Chondrocyte (in vitro differentiated cells): ENCODE results near the gene PNMA6A. TPM values are rescaled to one million over a fixed set of nuclear protein-coding genes. Genes with fewer than 3 reads are reported as not detected.

ENCODE experiments used
- DNase-seq: peaks from one replicate; pipeline ENCODE4 v3.0.0; 2021; ENCODE audit warnings: mixed read lengths, low spot score
- H3K27ac Mint-ChIP-seq: one replicate; pipeline ENCODE4 v1.8.0; 2021; ENCODE audit warnings: mild to moderate bottlenecking, moderate library complexity, mixed read lengths; ENCODE audit not compliant: unreplicated experiment
- H3K27me3 Mint-ChIP-seq: 2 replicates; pipeline ENCODE4 v1.8.0; 2021; ENCODE audit warnings: low read depth, mixed read lengths
- H3K36me3 Mint-ChIP-seq: 2 replicates; pipeline ENCODE4 v1.8.0; 2021; ENCODE audit warnings: low read depth, mixed read lengths
- H3K4me1 Mint-ChIP-seq: 2 replicates; pipeline ENCODE4 v1.8.0; 2021; ENCODE audit warnings: low read depth, mild to moderate bottlenecking, mixed read lengths
- H3K4me3 Mint-ChIP-seq: one replicate; pipeline ENCODE4 v1.8.0; 2021; ENCODE audit warnings: mild to moderate bottlenecking, moderate library complexity, mixed read lengths; ENCODE audit not compliant: unreplicated experiment
- H3K9me3 Mint-ChIP-seq: 2 replicates; pipeline ENCODE4 v1.8.0; 2021; ENCODE audit warnings: low read depth, mixed read lengths
- total RNA-seq: library from RNA; stranded (reverse); gene quantifications from 3 replicates; pipeline ENCODE4 v1.2.1, GENCODE V29; 2021
- TF ChIP-seq, protein P1 (sequence below): fragments of 200-600 bp; sonication (generic); IDR thresholded peaks from 2 replicates; pipeline ENCODE4 v1.5.0; 2021; ENCODE audit warnings: antibody characterized with exemption, mild to moderate bottlenecking, moderate library complexity

The PNMA6A gene
- total RNA-seq, 1 donor from 2014 or later = 4.7 TPM

DNA sequence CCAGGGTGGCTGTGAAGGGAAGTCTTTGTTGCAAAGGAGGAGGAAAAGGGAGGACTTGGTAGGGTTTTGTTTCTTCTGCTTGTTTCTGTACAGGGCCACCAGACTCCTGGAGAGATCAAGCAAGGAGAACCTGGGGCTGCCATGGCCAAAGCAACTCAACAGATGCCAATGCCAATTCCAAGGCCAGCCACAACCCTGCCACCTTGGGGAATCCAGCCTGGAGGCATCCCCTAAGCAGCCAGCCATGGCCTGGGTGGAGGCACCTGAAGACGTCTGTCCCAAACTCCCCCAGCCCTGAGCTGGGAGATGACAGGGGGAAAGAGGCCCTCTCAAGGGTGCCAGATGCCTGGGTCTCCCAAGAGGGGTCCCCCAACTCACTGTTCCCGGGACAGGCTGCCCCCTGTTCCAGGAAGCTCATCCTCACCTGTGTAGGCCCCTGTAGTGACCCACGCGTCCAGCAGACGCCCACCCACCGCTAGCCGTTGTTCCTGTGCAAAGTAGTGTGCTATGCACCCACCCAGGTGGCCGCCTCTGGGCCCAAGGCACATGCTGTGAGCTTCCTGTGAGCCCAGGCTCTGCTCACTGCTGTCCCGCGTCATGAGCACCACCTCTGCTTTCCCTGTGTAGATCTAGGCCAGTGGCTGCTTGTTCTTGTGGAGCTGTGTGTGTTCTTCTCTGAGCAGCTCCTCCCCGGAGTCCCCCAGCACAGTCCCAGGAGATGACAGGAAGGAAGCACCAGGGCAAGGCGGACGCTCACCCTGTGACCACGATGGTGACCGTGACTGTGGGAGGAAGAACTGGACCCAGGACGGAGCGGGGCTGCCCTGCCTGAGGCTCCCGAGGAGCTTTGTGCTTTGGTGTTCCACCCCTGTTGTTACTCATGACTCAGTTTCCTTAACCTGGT lies 12.8 kb upstream of the PNMA6A start:
- H3K27ac Mint-ChIP-seq = no peak overlapping the region
- DNase-seq = no peak
- TF ChIP-seq, protein P1, sequence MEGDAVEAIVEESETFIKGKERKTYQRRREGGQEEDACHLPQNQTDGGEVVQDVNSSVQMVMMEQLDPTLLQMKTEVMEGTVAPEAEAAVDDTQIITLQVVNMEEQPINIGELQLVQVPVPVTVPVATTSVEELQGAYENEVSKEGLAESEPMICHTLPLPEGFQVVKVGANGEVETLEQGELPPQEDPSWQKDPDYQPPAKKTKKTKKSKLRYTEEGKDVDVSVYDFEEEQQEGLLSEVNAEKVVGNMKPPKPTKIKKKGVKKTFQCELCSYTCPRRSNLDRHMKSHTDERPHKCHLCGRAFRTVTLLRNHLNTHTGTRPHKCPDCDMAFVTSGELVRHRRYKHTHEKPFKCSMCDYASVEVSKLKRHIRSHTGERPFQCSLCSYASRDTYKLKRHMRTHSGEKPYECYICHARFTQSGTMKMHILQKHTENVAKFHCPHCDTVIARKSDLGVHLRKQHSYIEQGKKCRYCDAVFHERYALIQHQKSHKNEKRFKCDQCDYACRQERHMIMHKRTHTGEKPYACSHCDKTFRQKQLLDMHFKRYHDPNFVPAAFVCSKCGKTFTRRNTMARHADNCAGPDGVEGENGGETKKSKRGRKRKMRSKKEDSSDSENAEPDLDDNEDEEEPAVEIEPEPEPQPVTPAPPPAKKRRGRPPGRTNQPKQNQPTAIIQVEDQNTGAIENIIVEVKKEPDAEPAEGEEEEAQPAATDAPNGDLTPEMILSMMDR = no peak
- H3K4me3 Mint-ChIP-seq = no peak overlapping the region
- peaks cover 6% of the 10 kb centered on the region for H3K4me1 Mint-ChIP-seq
- peaks cover 3% of the 10 kb centered on the region for H3K9me3 Mint-ChIP-seq
- H3K27me3 Mint-ChIP-seq = no peaks in the 10 kb centered on the region
- no peaks in the 10 kb centered on the region for H3K36me3 Mint-ChIP-seq

DNA sequence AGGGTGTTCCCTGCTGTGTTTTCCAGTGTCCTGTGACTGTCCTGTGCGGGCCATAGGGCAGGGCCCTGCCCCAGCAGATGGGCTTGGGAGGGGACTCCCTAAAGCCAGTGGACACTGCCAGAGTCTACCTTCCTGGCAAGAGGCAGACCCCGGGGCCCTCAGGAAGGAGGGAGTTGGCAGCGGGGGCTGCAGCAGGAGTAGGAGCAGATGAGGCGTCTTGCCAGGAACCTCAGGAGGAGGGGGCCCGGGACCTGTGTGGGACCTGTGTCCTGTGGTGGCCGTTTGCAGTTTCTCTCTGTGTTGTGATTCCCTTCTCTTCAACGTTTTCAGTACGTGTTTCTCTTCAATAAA lies 12.2 kb upstream of the PNMA6A start:
- Mint-ChIP-seq H3K9me3 (peaks cover 3% of the 10 kb centered on the region), H3K27me3 (no peaks in the 10 kb centered on the region), H3K4me1 (peaks cover 4% of the 10 kb centered on the region), H3K36me3 (no peaks in the 10 kb centered on the region), H3K27ac (no peak overlapping the region), H3K4me3 (no peak overlapping the region)
- TF ChIP-seq, protein P1 = no peak
- DNase-seq = peak; percentile 96

DNA sequence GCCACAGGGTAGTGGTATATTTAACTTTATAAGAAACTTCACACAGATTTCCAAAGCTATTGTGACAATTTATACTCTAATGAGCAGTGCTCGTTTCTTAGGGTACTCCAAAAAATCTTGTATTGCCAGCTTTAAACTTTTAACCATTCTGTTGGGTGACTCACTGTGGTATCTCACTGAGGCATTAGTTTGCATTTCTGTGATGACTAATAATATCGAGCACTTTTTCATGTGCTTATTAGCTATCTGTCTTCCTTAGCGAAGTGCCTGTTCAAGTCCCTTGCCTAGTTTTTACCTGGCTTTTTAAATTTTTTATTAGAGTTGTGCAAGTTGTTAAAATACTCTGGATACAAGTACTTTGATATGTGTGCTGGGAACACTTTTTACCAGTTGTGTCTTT lies 10.5 kb upstream of the PNMA6A start:
- H3K27ac Mint-ChIP-seq = no peak overlapping the region
- peaks cover 3% of the 10 kb centered on the region for H3K9me3 Mint-ChIP-seq
- TF ChIP-seq, protein P1 = no peak
- DNase-seq = no peak
- H3K4me3 Mint-ChIP-seq = no peak overlapping the region
- no peaks in the 10 kb centered on the region for H3K36me3 Mint-ChIP-seq
- no peaks in the 10 kb centered on the region for H3K27me3 Mint-ChIP-seq
- peaks cover 4% of the 10 kb centered on the region for H3K4me1 Mint-ChIP-seq

DNA sequence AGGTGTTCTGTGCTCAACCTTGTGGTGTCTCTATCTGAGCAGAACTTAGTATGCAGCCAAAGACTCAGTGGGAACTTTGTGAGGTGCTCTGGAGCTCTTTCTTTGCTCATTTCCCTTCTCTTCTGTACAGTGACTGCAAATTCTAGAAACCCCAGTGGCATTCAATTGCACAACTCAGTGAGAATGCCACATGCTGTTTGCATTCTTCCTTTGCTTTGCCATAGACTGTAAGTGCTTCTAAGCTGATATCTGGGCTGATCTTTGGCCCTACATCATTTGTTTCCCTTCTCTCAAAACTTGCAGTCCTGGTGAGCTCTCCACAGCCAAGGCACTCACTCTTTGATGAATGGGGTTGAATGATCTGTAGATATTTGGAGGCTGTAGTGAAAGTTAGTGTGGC lies 8.9 kb upstream of the PNMA6A start:
- Mint-ChIP-seq H3K36me3 (no peaks in the 10 kb centered on the region), H3K4me3 (no peak overlapping the region), H3K9me3 (peaks cover 3% of the 10 kb centered on the region), H3K4me1 (peaks cover 4% of the 10 kb centered on the region), H3K27ac (no peak overlapping the region), H3K27me3 (no peaks in the 10 kb centered on the region)
- TF ChIP-seq, protein P1 = no peak
- DNase-seq = no peak

DNA sequence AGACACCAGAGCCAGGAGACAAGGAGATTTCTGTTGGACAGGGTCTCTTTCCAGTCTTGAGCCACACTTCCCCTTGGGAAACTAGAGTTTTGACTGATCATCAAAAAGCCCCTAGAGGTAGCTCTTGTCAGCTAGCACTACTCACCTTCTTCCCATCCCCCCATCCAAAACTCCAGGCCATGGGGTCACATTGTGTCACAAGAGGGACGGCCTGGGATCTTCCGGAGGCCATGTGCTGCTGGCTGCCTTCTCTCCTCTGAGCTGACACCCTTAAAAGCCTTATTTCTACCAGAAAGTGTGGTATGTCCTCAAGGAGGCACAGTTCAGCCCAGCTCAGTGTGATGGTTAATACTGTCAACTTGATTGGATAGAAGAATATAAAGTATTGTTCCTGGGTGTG lies 8.2 kb upstream of the PNMA6A start:
- Mint-ChIP-seq H3K27ac (no peak overlapping the region), H3K36me3 (no peaks in the 10 kb centered on the region), H3K27me3 (no peaks in the 10 kb centered on the region), H3K9me3 (peaks cover 3% of the 10 kb centered on the region), H3K4me1 (peaks cover 4% of the 10 kb centered on the region), H3K4me3 (no peak overlapping the region)
- no peak for DNase-seq
- TF ChIP-seq, protein P1 = no peak
